Ectodermal cell (in vitro differentiated cells): ENCODE data around the gene SCAI.
"Not testable (repeated sequence)": the region's sequence is repeated elsewhere in the genome, so short reads cannot be mapped to it uniquely, and the experiment has no call there.

Source experiments
- H3K27ac ChIP-seq: 2 replicates; pipeline ENCODE4 v1.7.0; 2013; ENCODE audit warnings: mild to moderate bottlenecking, low read depth, low read length; ENCODE audit not compliant: insufficient read depth, poor library complexity, severe bottlenecking
- H3K27me3 ChIP-seq: 2 replicates; pipeline ENCODE4 v1.7.0; 2013; ENCODE audit warnings: mild to moderate bottlenecking, low read length; ENCODE audit not compliant: insufficient read depth, control insufficient read depth, poor library complexity, severe bottlenecking
- H3K36me3 ChIP-seq: one replicate; pipeline ENCODE4 v1.7.0; 2013; ENCODE audit warnings: low read length; ENCODE audit not compliant: control insufficient read depth, insufficient read depth
- H3K4me1 ChIP-seq: one replicate; pipeline ENCODE4 v1.7.0; 2013; ENCODE audit warnings: low read length; ENCODE audit not compliant: control insufficient read depth, insufficient read depth
- H3K4me3 ChIP-seq: 2 replicates; pipeline ENCODE4 v1.7.0; 2013; ENCODE audit warnings: low read depth, low read length, control low read depth; ENCODE audit not compliant: insufficient read depth
- H3K9me3 ChIP-seq: 2 replicates; pipeline ENCODE4 v1.7.0; 2013; ENCODE audit warnings: mild to moderate bottlenecking, low read length, moderate library complexity; ENCODE audit not compliant: control insufficient read depth
- WGBS, 2 experiments: methylation state at CpG; one replicate each; pipeline ENCODE4 v1.1.7; 2013; ENCODE audit warnings: missing lambda C conversion rate in 2 of 2; 5-methylcytosine and 5-hydroxymethylcytosine counted together

Gene SCAI

DNA sequence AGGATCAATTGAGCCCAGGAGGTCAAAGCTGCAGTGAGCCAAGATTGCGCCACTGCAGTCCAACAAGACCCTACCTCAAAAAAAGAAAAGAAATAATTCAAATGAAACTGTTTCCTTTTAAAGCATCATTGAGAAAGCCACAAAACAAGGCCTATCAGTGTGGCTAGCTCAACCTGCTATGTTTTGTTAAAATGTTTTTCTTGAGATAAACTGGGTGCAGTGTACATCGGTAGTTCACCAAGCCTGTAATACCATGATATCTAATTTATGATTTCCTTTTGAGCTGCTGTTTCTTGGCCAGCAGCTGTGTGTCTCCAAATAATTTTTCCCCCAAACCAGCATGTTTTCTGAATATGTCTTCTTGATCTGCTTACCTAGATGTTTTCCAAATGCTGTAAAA lies 105.2 kb downstream of the SCAI start:
- Histone ChIP-seq H3K4me3 (no peak overlapping the region), H3K27ac (no peak overlapping the region), H3K4me1 (no peaks in the 10 kb centered on the region), H3K27me3 (no peaks in the 10 kb centered on the region), H3K36me3 (no peaks in the 10 kb centered on the region), H3K9me3 (no peaks in the 10 kb centered on the region)
- 87 to 98% methylated on average over 2 of the region's 2 CpGs for WGBS, 2 experiments

DNA sequence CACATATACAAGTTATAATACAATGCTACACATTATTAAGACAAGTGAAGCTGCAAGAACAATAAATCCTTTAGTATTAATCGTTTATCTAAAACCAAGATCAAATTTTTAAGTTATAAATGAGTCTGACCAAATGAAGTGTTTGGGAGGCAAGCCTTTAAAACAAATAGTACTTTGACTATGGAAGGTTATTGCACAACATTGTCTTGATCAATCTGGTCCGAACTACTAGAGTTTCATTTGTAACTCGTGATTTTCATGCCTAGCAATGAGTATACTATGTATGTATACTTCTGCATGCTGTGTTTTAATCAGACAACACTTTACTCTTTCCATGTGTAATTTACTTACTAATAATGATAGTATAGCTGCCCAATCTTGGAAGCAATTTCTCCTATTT lies 115.3 kb downstream of the SCAI start:
- Histone ChIP-seq H3K27ac (no peak overlapping the region), H3K36me3 (peaks cover 3% of the 10 kb centered on the region), H3K9me3 (no peaks in the 10 kb centered on the region), H3K4me1 (no peaks in the 10 kb centered on the region), H3K4me3 (no peak overlapping the region), H3K27me3 (no peaks in the 10 kb centered on the region)
- 95 to 97% methylated on average over 2 to 3 of the region's 3 CpGs for WGBS, 2 experiments

GRCh38 chr9:125024917-125025316 lies 118.4 kb downstream of the SCAI start:
- H3K36me3 ChIP-seq: peaks cover 3% of the 10 kb centered on the region
- no peaks in the 10 kb centered on the region for H3K27me3 ChIP-seq
- H3K4me1 ChIP-seq: no peaks in the 10 kb centered on the region
- WGBS, 2 experiments: 91 to 94% methylated on average over 1 of the region's 1 CpG
- H3K27ac ChIP-seq: no peak overlapping the region
- no peak overlapping the region for H3K4me3 ChIP-seq
- H3K9me3 ChIP-seq: no peaks in the 10 kb centered on the region

- H3K36me3 ChIP-seq: peaks cover 3% of the 10 kb centered on the region
- WGBS, 2 experiments: 99 to 100% methylated on average over 4 of the region's 4 CpGs
Observed at GRCh38 chr9:125021069-125021468, 122.3 kb downstream of the SCAI start.

GRCh38 chr9:125015655-125016054 lies 127.7 kb downstream of the SCAI start:
- not testable (repeated sequence) for H3K27me3 ChIP-seq, H3K4me1 ChIP-seq, H3K9me3 ChIP-seq, H3K27ac ChIP-seq, H3K36me3 ChIP-seq, H3K4me3 ChIP-seq
- WGBS, 2 experiments: 82 to 94% methylated on average over 1 of the region's 5 CpGs

More at GRCh38 chr9:125021069-125021468, 122.3 kb downstream of the SCAI start:
- no peak overlapping the region for H3K4me3 ChIP-seq
- H3K4me1 ChIP-seq: no peaks in the 10 kb centered on the region
- no peak overlapping the region for H3K27ac ChIP-seq
- no peaks in the 10 kb centered on the region for H3K9me3 ChIP-seq
- H3K27me3 ChIP-seq: no peaks in the 10 kb centered on the region

DNA sequence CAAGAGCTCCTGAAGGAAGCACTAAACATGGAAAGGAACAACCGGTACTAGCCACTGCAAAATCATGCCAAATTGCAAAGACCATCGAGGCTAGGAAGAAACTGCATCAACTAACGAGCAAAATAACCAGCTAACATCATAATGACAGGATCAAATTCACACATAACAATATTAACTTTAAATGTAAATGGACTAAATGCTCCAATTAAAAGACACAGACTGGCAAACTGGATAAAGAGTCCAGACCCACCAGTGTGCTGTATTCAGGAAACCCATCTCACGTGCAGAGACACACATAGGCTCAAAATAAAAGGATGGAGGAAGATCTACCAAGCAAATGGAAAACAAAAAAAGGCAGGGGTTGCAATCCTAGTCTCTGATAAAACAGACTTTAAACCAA lies 131.3 kb downstream of the SCAI start:
- not testable (repeated sequence) for H3K27me3 ChIP-seq, H3K4me3 ChIP-seq, H3K9me3 ChIP-seq, H3K4me1 ChIP-seq, H3K36me3 ChIP-seq, H3K27ac ChIP-seq
- 95% methylated on average over 1 of the region's 4 CpGs; no CpG with 5 or more reads in 1 of the 2 experiments for WGBS, 2 experiments

GRCh38 chr9:125008599-125008998 lies 134.7 kb downstream of the SCAI start:
- no peak overlapping the region for H3K4me3 ChIP-seq
- no peaks in the 10 kb centered on the region for H3K9me3 ChIP-seq
- no peaks in the 10 kb centered on the region for H3K27me3 ChIP-seq
- no peaks in the 10 kb centered on the region for H3K36me3 ChIP-seq
- H3K27ac ChIP-seq: no peak overlapping the region
- H3K4me1 ChIP-seq: no peaks in the 10 kb centered on the region
- whole genome bisulfite sequencing, 2 experiments: 96 to 100% methylated on average over 2 of the region's 2 CpGs

- WGBS, 2 experiments: 94 to 97% methylated on average over 7 of the region's 7 CpGs
- Histone ChIP-seq H3K36me3 (peaks cover 6% of the 10 kb centered on the region), H3K4me3 (no peak overlapping the region), H3K4me1 (no peaks in the 10 kb centered on the region), H3K27me3 (no peaks in the 10 kb centered on the region), H3K27ac (no peak overlapping the region), H3K9me3 (no peaks in the 10 kb centered on the region)
Observed at GRCh38 chr9:125003332-125003731, 140.0 kb downstream of the SCAI start.

- Histone ChIP-seq H3K9me3 (no peaks in the 10 kb centered on the region), H3K4me3 (no peak overlapping the region), H3K27me3 (no peaks in the 10 kb centered on the region), H3K4me1 (no peaks in the 10 kb centered on the region), H3K27ac (no peak overlapping the region), H3K36me3 (peaks cover 3% of the 10 kb centered on the region)
- WGBS, 2 experiments: 100% methylated on average over 1 of the region's 1 CpG
Observed at GRCh38 chr9:124983698-124984097, 159.6 kb downstream of the SCAI start.

DNA sequence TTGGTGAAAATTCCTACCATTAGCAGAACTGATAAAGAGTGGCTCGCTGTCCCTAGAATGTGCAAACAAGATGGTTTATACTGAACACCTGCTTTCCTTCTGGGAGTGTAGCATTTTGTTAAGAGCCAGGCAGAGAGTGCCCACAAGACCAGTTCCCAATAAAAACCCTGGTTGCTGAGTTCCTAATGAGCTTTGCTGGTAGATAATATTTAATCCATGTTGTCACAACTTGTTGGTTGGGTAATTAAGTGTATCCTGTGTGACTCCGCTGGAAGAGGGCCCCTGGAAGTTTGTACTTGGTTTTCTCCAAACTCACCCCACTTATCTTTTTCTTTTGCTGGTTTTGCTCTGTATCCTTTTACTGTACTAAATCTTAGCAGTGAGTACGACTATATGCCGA lies 162.9 kb downstream of the SCAI start:
- H3K27me3 ChIP-seq: no peaks in the 10 kb centered on the region
- H3K9me3 ChIP-seq: no peaks in the 10 kb centered on the region
- 84 to 97% methylated on average over 4 of the region's 4 CpGs for WGBS, 2 experiments

DNA sequence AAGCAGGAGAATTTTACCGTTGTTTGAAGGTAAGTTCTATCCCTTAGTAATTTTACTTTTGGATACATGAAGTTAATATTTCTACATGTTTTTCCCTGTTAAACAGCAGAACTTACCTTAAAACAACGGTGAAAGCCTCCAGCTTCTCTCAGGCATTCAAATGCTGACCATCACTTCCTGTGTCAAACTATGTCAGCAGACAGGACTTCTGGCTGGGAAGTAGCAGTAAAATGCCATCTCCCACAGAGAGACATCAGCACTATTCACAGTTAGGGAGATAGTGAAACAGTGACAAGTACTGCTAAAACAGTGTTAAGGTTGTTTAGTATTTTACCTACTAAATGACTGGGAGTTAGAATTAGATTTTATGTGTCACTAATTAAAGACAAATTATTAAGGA lies 168.2 kb downstream of the SCAI start:
- Histone ChIP-seq H3K27ac (no peak overlapping the region), H3K9me3 (no peaks in the 10 kb centered on the region), H3K36me3 (peaks cover 5% of the 10 kb centered on the region), H3K27me3 (no peaks in the 10 kb centered on the region), H3K4me1 (no peaks in the 10 kb centered on the region), H3K4me3 (no peak overlapping the region)
- WGBS, 2 experiments: 45 to 81% methylated on average over 1 to 2 of the region's 2 CpGs

More for the DNA sequence above, 162.9 kb downstream of the SCAI start:
- no peak overlapping the region for H3K4me3 ChIP-seq
- no peak overlapping the region for H3K27ac ChIP-seq
- H3K36me3 ChIP-seq: no peaks in the 10 kb centered on the region
- no peaks in the 10 kb centered on the region for H3K4me1 ChIP-seq
